Adipose tissue (tissue), 3 donors: ENCODE results near the gene SPRYD4. TPM values are rescaled to one million over a fixed set of nuclear protein-coding genes. Genes with fewer than 3 reads are reported as not detected.
A peak's percentile ranks its signal among the peaks of the same experiment; 100 is the strongest.
"Not testable (repeated sequence)": the region's sequence is repeated elsewhere in the genome, so short reads cannot be mapped to it uniquely, and the experiment has no call there.

Experiments
- H3K27ac ChIP-seq: one replicate; pipeline ENCODE4 v1.5.1; 2013; ENCODE audit warnings: low read depth, low read length
- whole genome bisulfite sequencing, 3 donors: extraction: QIAGEN DNeasy Blood & Tissue Kit; methylation state at CpG; one replicate each; pipeline ENCODE4 v1.1.7; 2013; 5-methylcytosine and 5-hydroxymethylcytosine counted together
- polyA plus RNA-seq, 3 donors: library from polyadenylated mRNA; stranded (reverse); fragments of 200-250 nt; gene quantifications; one replicate each; pipeline ENCODE4 v1.2.3, GENCODE V29; 2013
- donor health status: healthy with polysubstance abuse.
- donor health status: Bipolar disorder and iron deficiency.
- donor health status: healthy.

SPRYD4 gene
- polyA plus RNA-seq, 3 donors: 2.0 to 2.5 (median 2.3) TPM

DNA sequence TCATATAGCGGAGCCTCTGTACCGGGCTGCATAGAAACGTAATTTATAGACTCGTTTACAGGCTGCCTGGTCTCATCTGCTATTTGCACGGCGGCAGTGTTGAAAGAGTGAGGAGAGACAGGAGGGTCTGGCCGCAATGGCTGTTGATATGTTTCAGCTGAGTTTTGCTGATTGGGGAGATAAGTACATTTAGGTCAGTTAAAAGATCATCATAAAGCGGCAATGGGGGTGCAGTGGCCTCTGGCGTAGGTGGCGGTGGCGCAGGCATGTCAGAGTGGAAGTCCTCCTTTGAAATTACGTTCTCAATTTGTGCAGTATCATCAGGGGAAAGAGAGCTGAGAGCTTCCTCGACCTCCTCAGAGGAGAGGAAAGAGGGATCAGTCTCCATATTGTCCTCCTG lies 31.5 kb downstream of the SPRYD4 start:
- H3K27ac ChIP-seq: not testable (repeated sequence)
- 82 to 86% (median 84%) methylated on average over 13 of the region's 13 CpGs for WGBS, 3 donors

GRCh38 chr12:56510786-56511185 lies 42.4 kb downstream of the SPRYD4 start:
- 90 to 92% (median 91%) methylated on average over 16 of the region's 16 CpGs for WGBS, 3 donors
- no peak overlapping the region for H3K27ac ChIP-seq

DNA sequence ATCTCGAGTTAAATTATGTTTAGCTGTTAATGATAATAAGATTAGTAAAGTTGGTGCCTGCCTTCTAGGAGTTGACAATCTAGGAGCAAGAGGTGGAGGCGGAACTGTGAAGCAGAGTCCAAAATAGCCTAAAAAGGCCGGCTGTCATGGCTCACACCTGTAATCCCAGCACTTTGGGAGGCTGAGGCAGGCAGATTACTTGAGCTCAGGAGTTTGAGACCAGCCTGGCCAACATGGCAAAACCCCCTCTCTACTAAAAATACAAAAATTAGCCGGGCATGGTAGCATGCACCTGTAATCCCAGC lies 45.6 kb downstream of the SPRYD4 start:
- WGBS, 3 donors: 54 to 64% (median 60%) methylated on average over 4 of the region's 4 CpGs
- H3K27ac ChIP-seq: not testable (repeated sequence)

DNA sequence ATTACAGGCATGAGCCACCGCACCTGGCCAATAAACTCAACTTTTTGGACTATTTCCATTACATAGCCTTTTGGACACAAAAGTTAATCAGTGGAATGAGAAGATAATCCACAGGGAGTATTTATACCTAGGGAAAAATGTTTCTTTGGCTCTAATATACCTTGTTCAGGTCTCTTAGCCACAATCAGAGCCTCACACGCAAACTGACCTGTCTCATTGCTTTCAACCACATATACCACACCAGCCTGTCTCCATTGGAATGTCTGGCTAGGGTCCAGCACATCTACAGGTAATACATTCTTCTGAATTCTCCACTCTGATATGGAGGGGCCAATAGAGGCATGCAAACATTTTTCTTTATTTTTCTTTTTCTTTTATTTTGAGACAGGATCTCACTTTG lies 49.5 kb downstream of the SPRYD4 start:
- H3K27ac ChIP-seq: no peak overlapping the region
- 76 to 96% (median 93%) methylated on average over 2 of the region's 2 CpGs for WGBS, 3 donors

DNA sequence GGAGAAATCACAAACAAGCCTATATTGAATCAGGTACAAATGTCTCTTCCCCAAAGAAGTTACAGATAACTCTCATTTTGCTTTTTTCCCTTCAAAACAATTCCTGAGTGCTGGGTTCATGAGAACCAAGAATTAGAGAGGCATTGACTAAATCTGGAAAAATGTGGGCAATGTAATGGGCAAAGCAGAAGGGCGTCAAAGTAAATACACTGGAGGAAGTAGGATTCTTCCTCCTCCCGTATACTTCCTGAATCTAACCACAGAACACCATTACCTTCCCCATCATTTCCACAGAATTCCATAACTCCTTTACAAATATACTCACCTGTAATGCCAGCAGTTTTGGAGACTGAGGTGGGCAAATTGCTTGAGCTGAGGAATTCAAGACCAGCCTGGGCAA lies 50.2 kb downstream of the SPRYD4 start:
- H3K27ac ChIP-seq: no peak overlapping the region
- WGBS, 3 donors: 30 to 65% (median 40%) methylated on average over 2 of the region's 2 CpGs

DNA sequence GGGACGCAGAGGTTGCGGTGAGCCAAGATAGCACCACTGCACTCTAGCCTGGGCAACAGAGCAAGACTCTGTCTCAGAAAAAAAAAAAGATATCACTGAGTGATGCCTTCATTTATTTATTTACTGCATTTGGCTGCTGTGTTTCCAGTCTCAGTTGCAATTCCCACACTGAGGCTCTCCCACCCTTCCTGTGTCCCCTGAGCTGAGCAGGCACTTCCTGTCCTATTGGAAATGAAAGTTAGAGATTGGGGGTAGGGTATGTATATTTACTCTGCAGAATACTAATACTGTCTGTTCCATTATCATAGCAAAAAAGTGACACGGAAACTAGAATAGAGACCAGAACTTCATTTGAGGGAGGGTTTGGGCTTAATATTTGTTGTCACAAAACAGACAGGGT lies 51.7 kb downstream of the SPRYD4 start:
- 56 to 74% (median 57%) methylated on average over 3 of the region's 3 CpGs for WGBS, 3 donors
- H3K27ac ChIP-seq: no peak overlapping the region

GRCh38 chr12:56520506-56520905 lies 52.1 kb downstream of the SPRYD4 start:
- 13 to 83% (median 16%) methylated on average over 1 of the region's 1 CpG for WGBS, 3 donors
- no peak overlapping the region for H3K27ac ChIP-seq

DNA sequence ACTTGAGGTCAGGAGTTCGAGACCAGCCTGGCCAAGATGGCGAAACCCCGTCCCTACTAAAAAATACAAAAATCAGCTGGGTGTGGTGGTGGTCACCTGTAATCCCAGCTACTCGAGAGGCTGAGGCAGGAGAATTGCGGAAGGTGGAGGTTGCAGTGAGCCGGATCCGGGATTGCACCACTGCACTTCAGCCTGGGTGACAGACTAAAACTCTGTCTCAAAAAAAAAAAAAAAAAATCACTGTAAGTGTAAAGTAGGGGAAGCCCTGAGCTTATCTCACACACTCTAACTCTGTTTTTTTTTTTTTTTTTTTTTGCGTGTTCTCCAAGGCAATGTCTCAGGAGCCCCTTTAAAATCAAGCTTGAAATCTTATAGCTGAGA lies 52.8 kb downstream of the SPRYD4 start:
- H3K27ac ChIP-seq: peak overlapping the region; percentile 72
- WGBS, 3 donors: 24 to 55% (median 28%) methylated on average over 8 of the region's 8 CpGs

DNA sequence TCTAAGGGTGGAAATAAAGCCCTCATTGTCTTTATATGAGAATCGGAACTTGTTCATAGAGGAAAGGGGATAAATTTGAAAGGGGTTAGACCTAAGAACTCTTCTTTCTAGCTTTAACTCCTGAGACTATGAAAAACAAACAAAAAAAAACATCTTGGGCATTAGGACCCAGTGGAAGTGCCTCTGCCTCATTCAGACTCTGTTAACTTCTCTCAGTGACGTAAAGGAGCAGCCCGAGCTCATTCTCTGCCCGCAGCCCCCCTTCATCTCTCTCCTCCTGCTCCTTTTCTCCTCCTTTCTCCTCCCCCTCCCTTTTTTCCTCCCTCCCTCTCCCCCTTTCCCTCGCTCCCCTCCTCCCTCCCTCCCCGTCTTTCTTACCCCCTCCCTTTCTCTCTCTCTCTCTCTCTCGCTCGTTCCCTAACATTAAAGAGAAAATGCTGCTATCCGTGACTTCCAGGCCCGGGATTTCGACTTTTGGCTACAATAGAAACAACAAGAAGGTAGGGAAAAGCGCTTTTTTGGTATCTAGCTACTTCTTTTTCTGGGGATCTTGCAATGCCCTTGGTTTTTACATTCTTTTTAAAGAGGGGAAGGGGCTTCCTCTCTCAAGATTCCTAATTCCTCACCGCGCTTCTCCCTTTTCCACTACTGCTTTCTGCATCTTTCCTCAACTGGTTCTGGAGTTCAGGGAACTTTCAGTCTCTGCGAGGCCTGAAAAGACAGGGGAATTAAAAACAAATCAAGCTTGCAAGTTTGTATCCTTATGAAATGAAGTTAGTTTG lies 53.4 kb downstream of the SPRYD4 start, which contains the start of gene RBMS2:
RBMS2 (plus strand) TSS at position 231 of the 782 bp plus-strand sequence; CDS start at position 435, 204 bp downstream.
- H3K27ac ChIP-seq: peak within 1 kb of the TSS; percentile 72
- WGBS, 3 donors: 1 to 2% (median 2%) methylated on average over 14 to 15 of the region's 15 CpGs

DNA sequence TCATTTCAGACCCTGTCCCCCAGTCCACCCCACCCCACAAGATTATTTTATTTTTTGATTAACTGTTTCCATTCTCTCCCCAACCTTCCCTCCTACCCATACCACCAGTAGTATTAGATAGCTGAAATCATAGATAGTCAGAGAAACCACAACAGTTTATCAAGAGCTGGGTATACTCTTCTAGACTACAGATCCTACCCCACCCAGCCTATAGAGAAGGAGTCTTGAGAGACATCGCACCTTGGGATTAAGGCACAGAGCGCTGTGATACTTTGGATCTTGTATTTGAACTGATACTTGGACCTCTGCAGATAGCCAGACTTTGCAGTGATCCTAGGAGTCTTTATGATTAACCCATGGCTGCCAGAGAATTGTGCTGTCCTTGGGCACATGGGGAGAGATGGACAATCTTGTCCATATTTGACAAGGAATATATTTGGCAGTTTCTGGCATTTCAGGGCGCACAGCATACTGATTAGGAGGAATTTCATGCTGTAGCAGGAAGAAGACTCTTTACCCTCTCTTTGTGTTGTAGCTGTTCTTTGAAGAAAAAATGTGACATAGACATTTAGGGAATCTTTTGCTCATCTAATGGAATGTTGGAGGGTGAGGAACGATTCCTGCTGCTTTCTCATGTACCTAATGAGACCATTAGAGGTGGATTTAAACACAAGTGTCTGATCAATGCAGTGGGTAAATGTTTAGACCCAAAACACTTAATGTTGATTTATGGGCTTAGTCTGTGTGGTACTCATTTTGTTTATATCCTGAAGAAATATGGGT lies 54.2 kb downstream of the SPRYD4 start:
- WGBS, 3 donors: 20 to 30% (median 29%) methylated on average over 4 of the region's 4 CpGs
- peak overlapping the region; percentile 1 for H3K27ac ChIP-seq

- H3K27ac ChIP-seq: no peak overlapping the region
- WGBS, 3 donors: 74 to 84% (median 82%) methylated on average over 1 of the region's 1 CpG
These were observed 60.5 kb downstream of the SPRYD4 start for GRCh38 chr12:56528846-56529245.

Other genes starting within 250 kb of the SPRYD4 start
- gene RNF41, start 246.7 kb upstream of the SPRYD4 start, polyA plus RNA-seq: 10 to 100 TPM; 15.3 to 51.7 (median 26.7) TPM
- gene NABP2, start 244.2 kb upstream of the SPRYD4 start, polyA plus RNA-seq: 10 to 100 TPM; 20.9 to 22.3 (median 21.3) TPM
- 100 to 1,000 TPM in 1 of 3 donors, 1 to 10 TPM in 1, under 1 TPM in 1; 0.31 to 209 (median 1.0) TPM for gene SLC39A5, start 238.5 kb upstream of the SPRYD4 start, polyA plus RNA-seq
- 1 to 10 TPM; 5.6 to 9.9 (median 9.7) TPM for gene ANKRD52, start 210.2 kb upstream of the SPRYD4 start, polyA plus RNA-seq
- 10 to 100 TPM in 2 of 3 donors, 1 to 10 TPM in 1; 8.5 to 11.6 (median 11.1) TPM for gene COQ10A, start 201.6 kb upstream of the SPRYD4 start, polyA plus RNA-seq
- gene CS, start 168.2 kb upstream of the SPRYD4 start, polyA plus RNA-seq: 100 to 1,000 TPM in 1 of 3 donors, 10 to 100 TPM in 2; 82.8 to 289 (median 83.0) TPM
- gene CNPY2, start 152.6 kb upstream of the SPRYD4 start, polyA plus RNA-seq: 10 to 100 TPM; 86.3 to 99.0 (median 95.9) TPM
- 10 to 100 TPM; 16.8 to 33.7 (median 29.8) TPM for gene PAN2, start 134.6 kb upstream of the SPRYD4 start, polyA plus RNA-seq
- gene IL23A, start 129.7 kb upstream of the SPRYD4 start, polyA plus RNA-seq: 1 to 10 TPM in 1 of 3 donors, under 1 TPM in 1, not detected in 1; 0.62 to 3.1 TPM
- 10 to 100 TPM; 32.5 to 58.4 (median 56.5) TPM for gene STAT2, start 108.5 kb upstream of the SPRYD4 start, polyA plus RNA-seq
- under 1 TPM in 1 of 3 donors, not detected in 2; 0.03 TPM for gene APOF, start 105.7 kb upstream of the SPRYD4 start, polyA plus RNA-seq
- gene TIMELESS, start 19.2 kb upstream of the SPRYD4 start, polyA plus RNA-seq: 1 to 10 TPM; 3.9 to 5.0 (median 4.7) TPM
- under 1 TPM in 1 of 3 donors, not detected in 2; 0.16 TPM for gene MIP, start 13.9 kb upstream of the SPRYD4 start, polyA plus RNA-seq
- 10 to 100 TPM in 1 of 3 donors, under 1 TPM in 2; 0.34 to 61.5 (median 0.71) TPM for gene GLS2, start 19.6 kb downstream of the SPRYD4 start, polyA plus RNA-seq
- gene RBMS2, start 53.2 kb downstream of the SPRYD4 start, polyA plus RNA-seq: 10 to 100 TPM in 2 of 3 donors, 1 to 10 TPM in 1; 3.3 to 24.4 (median 12.6) TPM
- 10 to 100 TPM; 18.9 to 56.0 (median 29.3) TPM for gene BAZ2A, start 161.7 kb downstream of the SPRYD4 start, polyA plus RNA-seq
- 100 to 1,000 TPM; 365 to 916 (median 482) TPM for gene ATP5F1B, start 177.4 kb downstream of the SPRYD4 start, polyA plus RNA-seq
- gene PTGES3, start 219.7 kb downstream of the SPRYD4 start, polyA plus RNA-seq: 100 to 1,000 TPM in 1 of 3 donors, 10 to 100 TPM in 2; 70.2 to 165 (median 99.6) TPM